Left lung (tissue), 10 donors: ENCODE data around the gene S100A2. TPM values are rescaled to one million over a fixed set of nuclear protein-coding genes. Genes with fewer than 3 reads are reported as not detected.

Experiments used
- ATAC-seq: fragments of 200-7000 bp; cut with Tn5 transposase; one replicate; pipeline ENCODE4 v1.9.1; 2020; ENCODE audit warnings: moderate library complexity
- DNase-seq, 4 donors: peaks; one replicate each; pipeline ENCODE4 v3.0.0-alpha.2; 2013 to 2020
- H3K27ac ChIP-seq, 2 donors: fragments of 200-600 bp; sonication (generic) in 1 of 2; one replicate each; pipeline versions ENCODE4 v1.5.0 to v1.8.0; 2020 to 2021
- H3K27me3 ChIP-seq, 2 donors: fragments of 200-600 bp; sonication (generic) in 1 of 2; one replicate each; pipeline versions ENCODE4 v1.5.0 to v1.8.0; 2020 to 2021
- H3K36me3 ChIP-seq, 2 donors: fragments of 200-600 bp; sonication (generic) in 1 of 2; one replicate each; pipeline versions ENCODE4 v1.5.0 to v1.8.0; 2020 to 2021
- H3K4me1 ChIP-seq, 2 donors: fragments of 200-600 bp; one replicate each; pipeline ENCODE4 v1.8.0; 2021
- H3K4me3 ChIP-seq, 2 donors: fragments of 200-600 bp; sonication (generic) in 1 of 2; one replicate each; pipeline versions ENCODE4 v1.5.0 to v1.8.0; 2020 to 2021; ENCODE audit warnings: mild to moderate bottlenecking in 1 of 2
- H3K9me3 ChIP-seq, 2 donors: fragments of 200-600 bp; sonication (generic) in 1 of 2; one replicate each; pipeline versions ENCODE4 v1.5.0 to v1.8.0; 2020 to 2021
- intact Hi-C, 2 donors: fragments of 100-400 bp; cut with DNase I; formaldehyde crosslinking; loops; one replicate each; pipeline versions ENCODE4 v1.11.2 to v1.14.2; 2022
- polyA plus RNA-seq, 6 donors: library from polyadenylated mRNA; unstranded; fragments of 120-200 nt; gene quantifications; one replicate each; pipeline ENCODE4 v1.2.1, GENCODE V29; 2013; ENCODE audit not compliant: insufficient read length in 6 of 6
- total RNA-seq, 2 donors: library from RNA; stranded (reverse); fragmentation: NEBNext Ultra II Directional; extraction: Animal tissue kit (Norgen Biotek cat#: 25700); gene quantifications; one replicate each; pipeline ENCODE4 v1.2.1, GENCODE V29; 2021
- TF ChIP-seq, protein P1 (sequence below), 2 donors: fragments of 200-600 bp; sonication (generic) in 1 of 2; IDR thresholded peaks; one replicate each; pipeline versions ENCODE4 v1.5.0 to v1.8.0; 2021; ENCODE audit warnings: antibody characterized with exemption in 2 of 2
- donor health status: DM: no; HTN: yes; CAD: no.
- donor health status: DM: no; HTN: no; CAD: no.

The S100A2 gene
- total and polyA plus RNA-seq, 8 donors = 0.51 to 25.9 (median 1.0) TPM

DNA sequence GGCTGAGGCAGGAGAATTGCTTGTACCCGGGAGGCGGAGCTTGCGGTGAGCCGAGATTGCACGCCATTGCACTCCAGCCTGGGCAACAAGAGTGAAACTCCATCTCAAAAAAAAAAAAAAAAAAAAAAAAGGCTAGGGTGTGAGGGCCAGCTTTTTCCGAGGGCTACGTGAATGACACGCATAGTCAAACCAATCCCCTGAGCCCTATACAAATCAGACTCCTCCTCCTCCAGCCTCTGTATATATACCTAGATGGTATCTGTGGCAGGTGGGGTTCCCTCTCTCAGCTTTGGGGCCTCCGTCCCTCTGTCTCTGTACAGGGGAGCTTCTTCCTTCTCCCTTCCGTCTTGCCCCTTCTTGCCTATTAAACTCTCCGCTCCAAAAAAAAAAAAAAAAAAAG, 40.5 kb upstream of the S100A2 start:
- Histone ChIP-seq H3K27ac (no peak overlapping the region), H3K4me3 (no peak overlapping the region), H3K4me1 (peaks cover 28 to 35% of the 10 kb centered on the region in 2 donors), H3K9me3 (no peaks in the 10 kb centered on the region), H3K27me3 (no peaks in the 10 kb centered on the region), H3K36me3 (peaks cover 0 to 17% of the 10 kb centered on the region in 2 donors)
- TF ChIP-seq, protein P1, sequence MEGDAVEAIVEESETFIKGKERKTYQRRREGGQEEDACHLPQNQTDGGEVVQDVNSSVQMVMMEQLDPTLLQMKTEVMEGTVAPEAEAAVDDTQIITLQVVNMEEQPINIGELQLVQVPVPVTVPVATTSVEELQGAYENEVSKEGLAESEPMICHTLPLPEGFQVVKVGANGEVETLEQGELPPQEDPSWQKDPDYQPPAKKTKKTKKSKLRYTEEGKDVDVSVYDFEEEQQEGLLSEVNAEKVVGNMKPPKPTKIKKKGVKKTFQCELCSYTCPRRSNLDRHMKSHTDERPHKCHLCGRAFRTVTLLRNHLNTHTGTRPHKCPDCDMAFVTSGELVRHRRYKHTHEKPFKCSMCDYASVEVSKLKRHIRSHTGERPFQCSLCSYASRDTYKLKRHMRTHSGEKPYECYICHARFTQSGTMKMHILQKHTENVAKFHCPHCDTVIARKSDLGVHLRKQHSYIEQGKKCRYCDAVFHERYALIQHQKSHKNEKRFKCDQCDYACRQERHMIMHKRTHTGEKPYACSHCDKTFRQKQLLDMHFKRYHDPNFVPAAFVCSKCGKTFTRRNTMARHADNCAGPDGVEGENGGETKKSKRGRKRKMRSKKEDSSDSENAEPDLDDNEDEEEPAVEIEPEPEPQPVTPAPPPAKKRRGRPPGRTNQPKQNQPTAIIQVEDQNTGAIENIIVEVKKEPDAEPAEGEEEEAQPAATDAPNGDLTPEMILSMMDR (IDR thresholded peaks at IDR 0.05) = no peak
- intact Hi-C loops = no loop called here
- DNase-seq (no peak), ATAC-seq (no peak)

DNA sequence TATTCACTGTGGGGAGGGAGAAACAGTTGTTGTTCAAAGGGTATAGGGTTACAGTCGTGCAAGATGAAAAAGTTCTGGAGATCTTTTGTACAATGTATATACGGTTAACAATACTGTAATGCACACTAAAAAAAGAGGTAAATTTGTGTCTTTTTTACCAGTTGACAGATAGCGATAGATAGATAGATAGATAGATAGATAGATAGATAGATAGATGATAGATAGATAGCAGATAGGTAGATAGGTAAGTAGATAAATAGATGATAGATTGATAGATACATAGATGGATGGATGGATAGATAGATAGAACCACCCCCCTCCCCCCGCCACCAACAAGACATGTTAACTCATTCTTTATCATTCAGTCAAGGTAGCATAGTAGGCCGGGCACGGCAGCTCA, 37.1 kb upstream of the S100A2 start:
- ATAC-seq (no peak), DNase-seq (no peak)
- no peaks in the 10 kb centered on the region for H3K9me3 ChIP-seq
- no peaks in the 10 kb centered on the region for H3K27me3 ChIP-seq
- TF ChIP-seq, protein P1 (IDR thresholded peaks at IDR 0.05) = no peak
- H3K27ac ChIP-seq = no peak overlapping the region
- peaks cover 0 to 16% of the 10 kb centered on the region in 2 donors for H3K36me3 ChIP-seq
- peaks cover 0 to 28% of the 10 kb centered on the region in 2 donors for H3K4me1 ChIP-seq
- intact Hi-C loops = no loop called here
- H3K4me3 ChIP-seq = no peak overlapping the region

DNA sequence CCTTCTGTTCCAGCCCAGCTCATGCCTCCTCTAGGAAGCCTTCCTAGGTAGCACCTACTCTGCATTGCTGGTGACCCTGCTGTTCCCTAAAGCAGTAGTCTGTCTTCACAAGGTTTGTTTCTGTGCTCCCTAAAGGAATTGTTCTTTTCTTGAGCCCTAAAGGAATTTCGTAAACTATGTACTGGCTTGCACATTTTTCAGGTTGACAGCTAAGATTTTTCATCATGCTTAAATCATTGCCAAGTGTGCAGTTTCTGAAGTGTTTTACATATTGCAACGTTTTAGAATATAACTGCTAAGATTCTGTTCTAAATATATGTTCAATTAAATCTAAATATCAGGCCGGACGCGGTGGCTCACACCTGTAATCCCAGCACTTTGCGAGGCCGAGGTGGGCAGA, 34.2 kb upstream of the S100A2 start:
- H3K27ac ChIP-seq = no peak overlapping the region
- DNase-seq (no peak), ATAC-seq (no peak)
- no peak overlapping the region for H3K4me3 ChIP-seq
- H3K27me3 ChIP-seq = no peaks in the 10 kb centered on the region
- peaks cover 0 to 17% of the 10 kb centered on the region in 2 donors for H3K4me1 ChIP-seq
- TF ChIP-seq, protein P1 (IDR thresholded peaks at IDR 0.05) = no peak
- no peaks in the 10 kb centered on the region for H3K36me3 ChIP-seq
- intact Hi-C loops = no loop called here
- no peaks in the 10 kb centered on the region for H3K9me3 ChIP-seq

DNA sequence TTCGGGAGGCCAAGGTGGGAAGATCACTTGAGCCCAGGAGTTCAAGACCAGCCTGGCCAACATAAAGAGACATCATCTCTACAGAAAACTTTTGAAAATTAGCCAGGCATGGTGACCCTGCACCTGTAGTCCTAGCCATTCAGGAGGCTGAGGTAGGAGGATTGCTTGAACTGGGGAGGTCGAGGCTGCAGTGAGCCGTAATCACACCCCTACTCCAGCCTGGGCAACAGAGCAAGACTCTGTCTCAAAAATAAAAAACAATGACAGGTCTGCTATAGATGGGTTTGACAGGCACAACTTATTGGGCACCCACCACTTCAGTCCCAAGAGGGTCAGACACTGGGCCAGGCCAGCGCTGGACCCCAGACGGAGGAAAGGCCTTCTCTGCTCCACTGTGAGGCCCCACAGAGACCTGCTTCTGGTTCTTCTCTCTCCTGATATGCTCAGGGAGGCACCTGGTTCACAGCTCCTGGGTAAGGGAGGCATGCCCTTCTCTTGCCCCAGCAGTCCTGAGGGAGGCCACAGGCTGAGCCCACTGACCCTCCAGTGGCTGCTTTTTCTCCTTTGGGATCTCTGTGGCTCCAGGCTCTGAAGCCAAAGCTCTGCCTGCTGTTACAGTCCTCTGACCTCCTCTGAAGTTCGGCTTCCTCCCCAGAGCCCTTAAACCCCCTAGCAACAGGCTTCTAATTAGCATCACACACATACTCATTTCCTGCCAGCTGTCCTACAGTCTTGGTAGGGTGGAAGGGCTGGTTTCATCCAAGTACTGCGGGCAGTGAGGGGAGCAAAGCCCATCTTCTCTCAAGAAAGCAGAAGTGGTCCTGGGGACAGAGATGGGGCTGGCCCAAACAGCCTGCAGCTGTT, 32.9 kb upstream of the S100A2 start:
- intact Hi-C loops = no loop called here
- no peaks in the 10 kb centered on the region for H3K9me3 ChIP-seq
- no peaks in the 10 kb centered on the region for H3K27me3 ChIP-seq
- H3K36me3 ChIP-seq = no peaks in the 10 kb centered on the region
- H3K27ac ChIP-seq = no peak overlapping the region
- ATAC-seq = peak; percentile 35
- H3K4me3 ChIP-seq = no peak overlapping the region
- DNase-seq = peak in 1 of 4 donors; percentile 32
- peaks cover 0 to 17% of the 10 kb centered on the region in 2 donors for H3K4me1 ChIP-seq
- TF ChIP-seq, protein P1 (IDR thresholded peaks at IDR 0.05) = no peak

DNA sequence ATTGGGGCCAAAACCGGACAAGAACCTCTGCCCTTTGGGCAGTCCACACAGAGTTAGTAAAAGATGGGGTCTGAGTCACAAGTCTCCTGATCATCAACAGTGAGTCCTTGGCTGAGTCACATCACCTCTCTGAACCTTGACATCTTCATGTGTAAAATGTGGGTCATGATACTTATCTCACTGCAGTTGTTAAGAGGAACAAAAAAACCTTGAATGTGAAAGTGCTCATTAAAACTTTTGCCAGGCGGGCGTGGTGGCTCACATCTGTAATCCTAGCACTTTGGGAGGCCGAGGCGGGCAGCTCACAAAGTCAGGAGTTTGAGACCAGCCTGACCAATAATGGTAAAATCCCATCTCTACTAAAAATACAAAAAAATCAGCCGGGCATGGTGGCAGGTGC, 31.6 kb upstream of the S100A2 start:
- ATAC-seq = no peak
- peaks cover 0 to 17% of the 10 kb centered on the region in 2 donors for H3K4me1 ChIP-seq
- H3K27me3 ChIP-seq = no peaks in the 10 kb centered on the region
- intact Hi-C loops = no loop called here
- TF ChIP-seq, protein P1 (IDR thresholded peaks at IDR 0.05) = no peak
- no peaks in the 10 kb centered on the region for H3K36me3 ChIP-seq
- H3K9me3 ChIP-seq = no peaks in the 10 kb centered on the region
- H3K27ac ChIP-seq = no peak overlapping the region
- no peak overlapping the region for H3K4me3 ChIP-seq
- no peak for DNase-seq
